Activated CD4-positive, alpha-beta T cell treated with anti-CD3 and anti-CD28 coated beads, Interleukin-2, Interleukin-4, amounts not matched to agents 100 ng/mL and 50 ng/mL, durations not matched to agents 16 hours and 8 hours (primary cell): Measurements from ENCODE around the gene PLAAT5.
A peak's percentile ranks its signal among the peaks of the same experiment; 100 is the strongest.
"Not testable (repeated sequence)": the region's sequence is repeated elsewhere in the genome, so short reads cannot be mapped to it uniquely, and the experiment has no call there.

ENCODE experiments used
- DNase-seq: peaks from one replicate; pipeline ENCODE4 v3.0.0-alpha.2; 2020; ENCODE audit warnings: low spot score

The PLAAT5 gene

DNA sequence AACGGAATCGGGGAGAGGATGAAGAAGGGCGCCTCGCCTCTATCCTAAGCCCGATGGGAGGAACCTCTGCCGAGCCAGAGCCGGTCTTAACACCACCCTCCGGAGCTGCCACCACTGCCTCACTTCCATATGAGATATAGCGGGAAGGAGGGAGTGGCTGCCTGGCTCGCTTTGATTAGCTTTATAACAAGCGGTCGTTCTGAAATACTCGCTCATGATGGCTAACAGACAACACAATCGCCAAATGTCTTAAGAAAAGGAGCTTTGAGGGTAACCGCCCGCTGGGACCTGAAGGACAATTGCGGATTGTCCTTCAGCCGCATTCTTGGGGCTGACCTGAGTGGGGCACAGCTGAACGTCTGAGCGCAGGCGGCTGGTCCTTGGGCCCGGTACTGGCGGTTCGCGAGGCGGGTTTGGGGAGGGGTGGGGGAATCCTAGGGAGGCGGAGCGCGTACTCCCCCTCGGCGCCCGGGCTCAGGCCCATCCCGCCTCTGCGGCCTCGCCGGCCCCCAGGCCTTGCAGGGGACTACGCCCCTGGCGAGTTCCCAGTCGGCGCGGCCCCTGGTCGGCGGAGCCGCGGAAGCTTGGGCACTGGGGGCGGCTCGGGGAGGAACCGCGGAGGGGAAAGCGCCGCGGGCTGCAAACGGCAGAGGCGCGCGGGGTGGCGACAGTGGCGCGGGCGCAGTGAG, at the start of gene PLAAT5:
TSS of gene PLAAT5 (minus strand) at position 617 of the 689 bp plus-strand sequence. CDS start at position 484, 133 bp downstream.
- DNase-seq, result no peak

DNA sequence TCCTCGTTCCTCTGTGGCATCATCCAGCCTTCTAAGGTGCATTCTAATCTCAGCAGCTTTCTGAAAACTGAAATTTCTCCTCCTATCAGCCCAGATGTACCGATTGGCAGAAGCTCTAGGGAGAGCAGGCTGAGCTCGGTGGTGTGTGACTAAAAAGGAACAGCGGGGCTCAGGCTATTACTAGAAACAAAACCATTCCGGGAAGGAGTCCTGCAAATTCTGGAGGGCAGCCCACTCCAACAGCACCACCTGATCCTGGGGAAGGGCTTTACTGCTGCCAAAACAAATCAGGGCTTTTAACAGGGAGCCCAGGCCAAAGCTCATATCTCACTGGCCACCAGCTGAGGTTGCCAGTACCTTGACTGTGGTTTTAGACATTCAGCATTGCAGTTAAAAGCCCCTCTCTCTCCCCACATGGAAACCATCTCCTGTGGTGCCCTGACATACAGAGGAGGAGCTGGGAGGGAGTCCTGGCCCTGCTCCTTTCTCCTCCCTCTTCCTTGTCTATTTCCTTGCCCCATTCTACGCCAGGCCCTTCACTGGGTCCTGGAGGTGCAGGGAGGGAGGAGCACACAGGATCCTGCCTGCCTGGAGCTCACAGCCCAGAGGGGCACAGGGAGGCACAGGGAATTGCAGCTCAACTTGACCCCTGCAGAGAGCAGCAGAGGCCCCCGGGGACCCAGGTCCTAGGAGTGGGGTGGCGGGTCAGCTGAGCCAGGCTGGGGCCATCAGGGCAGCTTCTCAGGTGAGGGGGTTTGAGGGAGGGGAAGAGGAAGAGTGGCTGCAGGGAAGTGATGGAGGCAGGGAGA, 46.5 kb upstream of the PLAAT5 start:
- peak; percentile 57 for DNase-seq

DNA sequence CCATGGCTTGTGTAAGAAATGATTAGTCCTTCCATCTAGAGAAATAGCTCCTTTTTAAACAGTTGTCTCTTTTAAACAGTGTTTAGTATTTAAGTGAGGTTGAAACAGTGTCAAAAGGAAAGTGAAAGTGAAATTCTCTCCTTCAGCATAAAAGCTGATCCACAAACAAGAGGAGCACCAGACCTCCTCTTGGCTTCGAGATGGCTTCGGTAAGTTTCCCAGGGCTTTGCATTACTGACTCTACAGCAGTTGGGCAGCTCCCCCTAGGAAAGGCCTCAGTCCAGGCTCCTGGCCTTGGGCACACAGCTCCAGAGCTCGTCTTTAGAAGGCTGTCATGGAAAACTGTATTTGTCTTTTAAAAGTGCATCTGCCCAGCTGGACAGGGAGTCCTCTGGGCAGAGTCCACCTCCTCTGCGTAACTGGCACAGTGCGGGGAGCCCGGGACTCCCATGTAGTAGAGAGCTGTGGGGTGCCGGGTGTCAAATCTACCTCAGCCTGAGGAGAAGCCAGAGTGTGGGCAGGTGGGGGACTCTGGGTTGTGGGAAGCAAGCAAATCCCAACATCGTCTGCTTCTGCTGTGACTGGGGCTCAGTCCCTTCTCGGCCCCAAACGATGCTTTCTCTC, 45.8 kb upstream of the PLAAT5 start, which contains the start of gene PLAAT4:
TSS of gene PLAAT4 (plus strand) at position 140 of the 624 bp plus-strand sequence. CDS start at position 201, 61 bp downstream.
- DNase-seq, result peak; percentile 66

GRCh38 chr11:63535734-63536133, 44.8 kb upstream of the PLAAT5 start:
- peak; percentile 55 for DNase-seq

DNA sequence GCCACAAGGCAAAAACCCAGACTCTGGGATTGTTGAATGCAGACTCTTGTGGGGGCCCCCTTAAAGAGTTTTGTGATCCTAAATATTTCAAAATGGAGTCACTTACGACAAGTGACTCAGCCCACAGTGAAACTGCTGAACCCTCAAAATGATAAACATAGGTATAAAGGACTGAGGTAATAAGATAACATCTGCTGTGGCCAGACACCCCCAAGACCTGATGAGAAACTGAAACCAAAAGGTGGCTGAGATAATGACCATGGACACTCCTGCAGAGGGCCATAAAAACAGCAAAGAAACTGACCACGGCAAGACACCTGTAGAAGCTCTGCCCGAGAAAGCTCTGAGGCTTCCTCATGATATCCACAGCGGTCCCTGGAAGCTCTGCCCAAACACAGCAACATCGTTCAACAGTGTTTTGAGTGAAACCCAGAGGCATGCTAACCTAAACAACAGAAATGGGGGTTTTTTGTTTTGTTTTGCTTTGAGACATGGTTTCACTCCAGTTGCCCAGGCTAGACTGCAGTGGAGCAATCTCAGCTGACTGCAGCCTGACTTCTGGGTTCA, 44.0 kb upstream of the PLAAT5 start:
- DNase-seq, result peak; percentile 57

- no peak for DNase-seq
These were observed 43.1 kb upstream of the PLAAT5 start for GRCh38 chr11:63534076-63534475.

DNA sequence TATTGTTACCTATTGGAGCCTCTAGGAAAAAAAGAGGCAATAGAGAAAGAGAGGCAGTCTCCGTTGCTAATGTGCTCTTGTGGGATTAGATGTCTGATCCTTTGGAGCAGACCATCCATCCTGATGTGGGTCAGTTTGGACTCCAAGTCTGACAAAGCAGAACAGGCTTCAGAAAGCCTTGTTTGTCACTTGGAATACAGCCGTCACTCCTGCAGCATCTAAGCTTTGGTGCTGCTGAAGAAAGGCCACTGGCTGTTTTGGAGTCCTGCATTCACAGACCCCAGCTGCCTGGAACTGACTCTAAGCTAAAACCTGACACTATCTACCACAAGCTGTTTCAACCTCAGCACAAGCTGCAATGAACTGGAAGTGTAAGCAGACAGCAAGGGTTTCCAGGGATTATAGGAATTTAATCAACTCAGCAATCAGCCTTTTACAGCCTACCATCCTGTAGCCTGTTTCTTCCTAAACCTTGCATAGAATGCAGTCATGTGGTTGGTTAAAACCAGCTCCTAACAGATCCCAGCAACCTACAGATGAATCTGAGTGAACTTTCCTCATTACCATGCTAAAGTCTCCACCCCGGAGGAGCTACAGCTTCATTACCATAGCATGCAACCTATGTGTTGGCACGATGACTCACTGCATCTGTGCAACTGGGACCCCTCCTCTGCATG, 42.0 kb upstream of the PLAAT5 start:
- no peak for DNase-seq

DNA sequence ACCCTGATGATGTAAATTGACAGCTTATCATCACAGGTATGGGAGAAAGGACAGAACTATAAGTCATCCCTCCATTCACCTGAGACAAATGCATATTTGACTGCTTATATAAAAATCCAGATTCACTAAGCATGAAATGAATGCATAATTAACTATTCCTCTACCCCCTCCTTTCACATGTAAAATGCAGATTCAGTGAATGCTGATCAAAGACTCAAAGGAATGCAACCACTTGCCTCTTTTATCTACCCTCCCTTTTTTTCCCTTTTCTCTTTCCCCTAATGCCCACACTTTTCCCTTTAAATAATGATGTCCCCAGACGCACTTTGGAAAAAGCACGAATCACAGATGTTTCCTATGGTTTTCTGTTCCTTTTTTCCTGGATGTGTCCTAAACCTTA, 41.1 kb upstream of the PLAAT5 start:
- DNase-seq, result no peak

DNA sequence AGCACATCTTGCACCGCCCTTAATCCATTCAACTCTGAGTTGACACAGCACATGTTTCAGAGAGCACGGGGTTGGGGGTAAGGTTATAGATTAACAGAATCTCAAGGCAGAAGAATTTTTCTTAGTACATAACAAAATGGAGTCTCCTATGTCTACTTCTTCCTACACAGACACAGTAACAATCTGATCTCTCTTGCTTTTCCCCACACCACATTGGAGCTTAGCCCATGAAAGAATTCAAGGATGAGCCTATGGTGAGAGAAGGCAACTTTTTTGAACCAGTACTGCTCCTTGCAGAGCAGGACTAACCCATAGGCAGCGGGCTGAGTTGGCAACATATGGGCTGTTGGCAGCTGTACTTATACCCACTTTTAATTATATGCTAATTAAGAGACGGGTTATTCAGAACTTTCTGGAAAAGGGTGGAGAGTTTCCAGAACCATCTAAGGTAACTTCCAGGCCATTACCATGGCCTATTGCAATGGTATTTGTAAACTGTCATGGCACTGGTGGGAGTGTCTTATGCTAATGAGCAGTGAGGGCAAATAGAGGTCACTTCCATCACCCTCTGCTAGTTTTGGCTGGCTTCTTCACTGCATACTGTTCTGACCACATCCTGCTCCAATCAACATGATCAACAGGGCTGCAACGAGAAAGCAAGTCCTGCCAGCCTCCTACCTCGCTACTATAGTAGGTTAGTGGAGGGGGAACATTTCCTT, 40.3 kb upstream of the PLAAT5 start:
- DNase-seq, result peak; percentile 55

DNA sequence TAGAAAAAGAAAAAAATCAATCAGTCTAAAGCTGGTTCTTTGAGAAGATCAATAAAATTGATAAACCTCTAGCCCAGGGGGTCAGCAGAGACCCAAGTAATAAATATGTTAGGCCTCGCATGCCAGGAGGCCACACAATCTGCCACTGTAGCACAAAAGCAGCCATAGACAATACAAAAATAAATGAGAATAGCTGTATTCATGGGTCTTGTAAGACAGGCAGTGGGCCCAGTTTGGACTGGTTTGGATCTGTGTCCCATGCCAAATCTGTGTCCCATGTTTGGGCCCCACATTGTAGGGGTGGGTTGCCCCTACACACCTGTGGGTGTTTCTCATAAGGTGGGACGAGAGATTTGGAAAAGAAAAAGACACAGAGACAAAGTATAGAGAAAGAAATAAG, 39.1 kb upstream of the PLAAT5 start:
- no peak for DNase-seq

DNA sequence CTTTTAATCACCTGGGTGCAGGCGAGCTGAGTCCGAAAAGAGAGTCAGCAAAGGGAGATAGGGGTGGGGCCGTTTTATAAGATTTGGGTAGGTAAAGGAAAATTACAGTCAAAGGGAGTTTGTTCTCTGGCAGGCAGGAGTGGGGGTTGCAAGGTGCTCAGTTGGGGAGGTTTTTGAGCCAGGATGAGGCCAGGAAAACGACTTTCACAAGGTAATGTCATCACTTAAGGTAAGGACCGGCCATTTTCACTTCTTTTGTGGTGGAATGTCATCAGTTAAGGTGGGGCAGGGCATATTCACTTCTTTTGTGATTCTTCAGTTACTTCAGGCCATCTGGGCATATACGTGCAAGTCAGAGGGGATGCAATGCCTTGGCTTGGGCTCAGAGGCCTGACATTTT, 38.4 kb upstream of the PLAAT5 start:
- DNase-seq, result not testable (repeated sequence)

DNA sequence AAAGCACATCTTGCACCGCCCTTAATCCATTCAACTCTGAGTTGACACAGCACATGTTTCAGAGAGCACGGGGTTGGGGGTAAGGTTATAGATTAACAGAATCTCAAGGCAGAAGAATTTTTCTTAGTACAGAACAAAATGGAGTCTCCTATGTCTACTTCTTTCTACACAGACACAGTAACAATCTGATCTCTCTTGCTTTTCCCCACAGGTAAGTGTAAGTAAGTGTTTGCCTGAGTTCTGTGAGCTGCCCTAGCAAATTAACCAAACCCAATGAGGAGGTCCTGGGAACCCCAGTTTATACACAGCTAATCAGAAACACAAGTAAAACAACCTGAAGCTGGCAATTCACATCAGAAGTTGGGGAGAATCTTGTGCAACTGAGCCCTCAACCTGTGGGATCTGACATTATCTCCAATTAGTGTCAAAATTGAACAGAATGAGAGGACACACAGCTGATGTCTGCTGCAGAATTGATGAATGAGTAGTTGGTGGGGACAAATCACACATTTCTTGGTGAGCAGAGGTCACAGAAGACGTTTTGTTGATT, 37.8 kb upstream of the PLAAT5 start:
- not testable (repeated sequence) for DNase-seq

GRCh38 chr11:63528156-63528555, 37.2 kb upstream of the PLAAT5 start:
- not testable (repeated sequence) for DNase-seq

- DNase-seq, result no peak
These were observed 36.7 kb upstream of the PLAAT5 start for GRCh38 chr11:63527667-63528066.

DNA sequence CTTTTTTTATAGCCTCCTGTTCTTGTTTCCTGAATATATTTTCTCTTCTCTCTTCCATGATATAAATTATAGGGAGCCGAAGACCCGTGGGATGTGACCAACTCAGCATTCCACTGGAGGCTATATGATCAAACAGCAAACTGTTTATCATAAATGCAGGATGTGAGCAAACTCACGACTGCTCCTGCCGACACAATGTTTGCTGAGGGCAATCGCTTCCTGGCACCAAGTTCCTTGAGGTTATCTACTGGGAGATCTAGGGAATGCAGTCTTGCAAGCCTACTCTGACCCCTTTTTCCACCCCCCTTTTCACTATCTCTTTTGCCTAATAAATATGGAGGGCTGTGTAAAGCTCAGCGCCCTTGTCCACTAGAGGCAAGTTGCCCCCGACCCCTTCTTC, 32.2 kb upstream of the PLAAT5 start:
- no peak for DNase-seq

DNA sequence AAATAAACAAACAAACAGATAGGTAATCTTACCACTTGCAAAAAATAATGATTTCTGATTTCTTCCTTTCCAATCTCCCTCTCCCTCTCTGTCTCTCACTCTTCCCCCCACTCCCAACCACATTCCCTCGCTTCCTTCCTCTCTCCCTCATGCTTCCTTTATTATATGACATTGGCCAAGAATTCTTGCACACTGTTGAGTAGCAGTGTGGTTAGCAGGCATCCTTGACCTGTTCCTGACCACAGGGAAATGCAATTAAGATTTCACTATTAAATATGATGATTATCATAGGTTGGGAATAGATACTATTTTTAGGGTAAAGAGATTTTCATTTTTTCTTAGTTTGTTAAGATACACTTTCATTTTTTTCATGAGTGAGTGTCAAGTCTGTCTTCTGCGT, 30.9 kb upstream of the PLAAT5 start:
- no peak for DNase-seq

- DNase-seq, result no peak
These were observed 29.7 kb upstream of the PLAAT5 start for GRCh38 chr11:63520606-63521170.

GRCh38 chr11:63518548-63518947, 27.6 kb upstream of the PLAAT5 start:
- no peak for DNase-seq

GRCh38 chr11:63517156-63517555, 26.2 kb upstream of the PLAAT5 start:
- DNase-seq, result no peak

- no peak for DNase-seq
These were observed 25.1 kb upstream of the PLAAT5 start for GRCh38 chr11:63516109-63516508.

DNA sequence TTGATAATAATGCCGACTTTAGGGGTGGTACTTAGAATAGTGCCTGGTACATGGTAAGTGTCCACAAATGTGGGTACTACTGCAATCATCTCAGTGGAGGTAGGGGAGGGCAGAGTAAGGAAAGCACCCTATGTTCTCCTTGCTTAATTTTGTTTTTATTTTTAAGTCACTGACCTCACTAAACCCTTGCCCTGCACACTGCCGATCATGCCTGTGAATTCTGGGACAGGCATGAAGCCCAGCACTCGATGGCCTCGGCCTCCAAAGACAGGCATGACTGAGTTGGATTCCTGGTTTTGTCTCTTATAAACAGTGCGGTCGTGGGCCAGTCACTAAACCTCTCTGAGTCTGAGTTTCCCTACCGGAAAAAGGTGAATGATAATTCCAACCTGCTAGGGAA, 21.8 kb upstream of the PLAAT5 start:
- no peak for DNase-seq
